ENCODE results near the gene SBF2. TPM values are rescaled to one million over a fixed set of nuclear protein-coding genes. Genes with fewer than 3 reads are reported as not detected.

The SBF2 gene
- total RNA-seq, 2 donors from 2014 or later, result 53.8 to 60.8 TPM

DNA sequence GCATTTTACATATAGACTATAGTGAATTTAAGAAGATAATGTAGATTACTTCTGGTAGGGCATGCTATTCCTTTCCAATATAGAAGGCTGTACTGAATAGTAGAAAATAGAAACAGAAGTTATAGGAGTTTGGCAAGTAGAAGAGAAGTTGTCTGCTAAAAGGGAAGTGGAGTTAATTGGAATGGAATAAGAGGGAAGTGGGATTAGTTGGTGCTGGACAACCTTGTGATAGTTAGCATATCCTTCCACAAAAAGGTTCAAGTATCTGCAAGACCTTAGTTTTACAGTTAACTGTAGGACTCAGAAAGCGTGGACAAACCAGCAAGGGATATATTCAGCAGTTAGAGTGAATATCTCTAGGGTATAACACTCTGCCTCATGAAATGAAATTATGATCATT lies 444.6 kb downstream of the SBF2 start:
- Histone ChIP-seq H3K27me3 (replicated peaks; ENCODE audit: insufficient read depth) (no peaks in the 10 kb centered on the region), H3K4me1 (ENCODE audit: control insufficient read depth in 1 of 2, low read depth in 2 of 2) (no peaks in the 10 kb centered on the region), H3K4me3 (no peak overlapping the region), H3K27ac (no peak overlapping the region), H3K36me3 (peaks cover 5% of the 10 kb centered on the region), H3K9me3 (no peaks in the 10 kb centered on the region)
- ATAC-seq (ENCODE audit: insufficient number of reproducible peaks, low FRiP score, low read depth) (no peak), DNase-seq (ENCODE audit: low spot score) (no peak)
- TF ChIP-seq CTCF (IDR thresholded peaks at IDR 0.05), result no peak

GRCh38 chr11:9847636-9848035 lies 446.4 kb downstream of the SBF2 start:
- DNase-seq (ENCODE audit: low spot score) (no peak), ATAC-seq (ENCODE audit: insufficient number of reproducible peaks, low FRiP score, low read depth) (no peak)
- Histone ChIP-seq H3K4me1 (ENCODE audit: control insufficient read depth in 1 of 2, low read depth in 2 of 2) (no peaks in the 10 kb centered on the region), H3K27me3 (replicated peaks; ENCODE audit: insufficient read depth) (no peaks in the 10 kb centered on the region), H3K36me3 (peaks cover 5% of the 10 kb centered on the region), H3K27ac (no peak overlapping the region), H3K9me3 (no peaks in the 10 kb centered on the region), H3K4me3 (no peak overlapping the region)
- no peak for TF ChIP-seq CTCF (IDR thresholded peaks at IDR 0.05)

DNA sequence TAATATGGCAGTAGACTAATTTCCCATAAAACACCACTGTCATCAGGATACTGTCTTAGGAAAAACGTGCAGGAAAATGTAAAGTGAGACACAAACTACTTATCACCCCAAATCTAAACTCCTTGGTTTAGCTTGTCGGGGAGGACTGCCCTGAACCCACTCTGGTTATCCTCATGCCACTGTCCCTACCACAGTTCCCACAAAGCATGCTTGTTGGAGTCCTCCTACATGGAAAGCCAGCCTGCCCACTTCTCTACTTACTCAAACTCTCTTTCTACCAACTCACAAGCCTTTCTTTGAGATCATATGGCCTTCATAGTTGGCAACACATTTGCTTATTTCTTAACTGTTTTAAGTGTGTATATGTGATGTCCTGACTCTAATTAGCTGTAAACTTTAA lies 451.1 kb downstream of the SBF2 start:
- peaks cover 9% of the 10 kb centered on the region for H3K36me3 ChIP-seq
- ATAC-seq (ENCODE audit: insufficient number of reproducible peaks, low FRiP score, low read depth) (no peak), DNase-seq (ENCODE audit: low spot score) (no peak)
- H3K27ac ChIP-seq, result no peak overlapping the region
- H3K4me3 ChIP-seq, result no peak overlapping the region
- H3K27me3 ChIP-seq (replicated peaks; ENCODE audit: insufficient read depth), result no peaks in the 10 kb centered on the region
- no peaks in the 10 kb centered on the region for H3K9me3 ChIP-seq
- H3K4me1 ChIP-seq (ENCODE audit: control insufficient read depth in 1 of 2, low read depth in 2 of 2), result no peaks in the 10 kb centered on the region
- no peak for TF ChIP-seq CTCF (IDR thresholded peaks at IDR 0.05)

GRCh38 chr11:9840460-9841004 lies 453.5 kb downstream of the SBF2 start:
- H3K4me3 ChIP-seq, result no peak overlapping the region
- H3K4me1 ChIP-seq (ENCODE audit: control insufficient read depth in 1 of 2, low read depth in 2 of 2), result no peaks in the 10 kb centered on the region
- TF ChIP-seq CTCF (IDR thresholded peaks at IDR 0.05), result no peak
- H3K36me3 ChIP-seq, result peaks cover 9% of the 10 kb centered on the region
- DNase-seq (ENCODE audit: low spot score) (no peak), ATAC-seq (ENCODE audit: insufficient number of reproducible peaks, low FRiP score, low read depth) (no peak)
- H3K27me3 ChIP-seq (replicated peaks; ENCODE audit: insufficient read depth), result no peaks in the 10 kb centered on the region
- H3K27ac ChIP-seq, result no peak overlapping the region
- no peaks in the 10 kb centered on the region for H3K9me3 ChIP-seq

DNA sequence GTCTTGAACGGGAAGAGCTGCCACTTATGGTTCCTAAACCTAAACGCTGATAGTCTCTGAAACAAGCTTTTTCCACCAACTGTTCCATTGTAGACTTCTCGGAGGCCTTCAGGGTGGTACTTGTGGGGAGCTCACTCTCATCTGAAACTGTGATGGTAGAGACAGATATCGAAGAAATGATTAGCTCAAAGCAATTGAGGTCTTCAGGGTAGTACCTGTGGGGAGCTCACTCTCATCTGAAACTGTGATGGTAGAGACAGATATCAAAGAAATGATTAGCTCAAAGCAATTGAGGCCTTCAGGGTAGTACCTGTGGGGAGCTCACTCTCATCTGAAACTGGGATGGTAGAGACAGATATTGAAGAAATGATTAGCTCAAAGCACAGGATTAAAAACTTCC lies 454.5 kb downstream of the SBF2 start:
- Histone ChIP-seq H3K27ac (no peak overlapping the region), H3K4me3 (no peak overlapping the region), H3K4me1 (ENCODE audit: control insufficient read depth in 1 of 2, low read depth in 2 of 2) (no peaks in the 10 kb centered on the region), H3K36me3 (peaks cover 5% of the 10 kb centered on the region), H3K9me3 (no peaks in the 10 kb centered on the region), H3K27me3 (replicated peaks; ENCODE audit: insufficient read depth) (no peaks in the 10 kb centered on the region)
- DNase-seq (ENCODE audit: low spot score) (no peak), ATAC-seq (ENCODE audit: insufficient number of reproducible peaks, low FRiP score, low read depth) (no peak)
- TF ChIP-seq CTCF (IDR thresholded peaks at IDR 0.05), result no peak
